Suprapubic skin (tissue), 3 donors: ENCODE data around the gene PIK3R1.

Experiments used
- EP300 ChIP-seq: sonication (generic); formaldehyde crosslinking; IDR thresholded peaks from one replicate; pipeline ENCODE4 v1.6.1; 2017; ENCODE audit warnings: antibody characterized with exemption
- POLR2A ChIP-seq, 2 donors: fragments of 450-650 bp; IDR thresholded peaks; one replicate each; pipeline ENCODE4 v1.6.1; 2017; ENCODE audit warnings: antibody characterized with exemption in 2 of 2, mild to moderate bottlenecking in 2 of 2, moderate library complexity in 2 of 2
- TF ChIP-seq, protein P1 (sequence below), 2 donors: fragments of 200-600 bp in 1 of 2; fragments of 450-650 bp in 1 of 2; sonication (generic) in 1 of 2; IDR thresholded peaks; one replicate each; pipeline ENCODE4 v1.5.1; 2016 to 2019; ENCODE audit warnings: antibody characterized with exemption in 2 of 2, mild to moderate bottlenecking in 1 of 2, moderate library complexity in 1 of 2

DNA sequence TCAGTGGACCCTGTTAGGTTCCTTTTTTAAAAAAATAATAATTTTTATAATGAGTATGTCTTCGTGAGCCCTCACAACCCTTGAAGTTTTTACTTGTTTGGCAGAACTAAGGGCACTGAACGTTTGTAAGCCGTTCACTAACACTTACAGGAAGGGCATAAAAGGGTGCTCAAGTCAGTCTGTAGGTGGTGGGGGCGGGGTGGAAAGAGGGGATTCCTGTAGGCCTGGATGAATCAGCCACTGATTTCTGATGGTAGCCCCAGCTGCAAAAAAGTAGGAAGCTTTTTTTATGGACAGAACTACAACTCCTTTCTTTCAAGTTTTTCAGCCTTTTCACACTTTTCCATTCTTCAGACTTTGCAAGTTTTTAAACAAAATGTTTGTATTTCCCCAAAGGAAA is 35.8 kb downstream of the PIK3R1 start:
- TF ChIP-seq, protein P1, sequence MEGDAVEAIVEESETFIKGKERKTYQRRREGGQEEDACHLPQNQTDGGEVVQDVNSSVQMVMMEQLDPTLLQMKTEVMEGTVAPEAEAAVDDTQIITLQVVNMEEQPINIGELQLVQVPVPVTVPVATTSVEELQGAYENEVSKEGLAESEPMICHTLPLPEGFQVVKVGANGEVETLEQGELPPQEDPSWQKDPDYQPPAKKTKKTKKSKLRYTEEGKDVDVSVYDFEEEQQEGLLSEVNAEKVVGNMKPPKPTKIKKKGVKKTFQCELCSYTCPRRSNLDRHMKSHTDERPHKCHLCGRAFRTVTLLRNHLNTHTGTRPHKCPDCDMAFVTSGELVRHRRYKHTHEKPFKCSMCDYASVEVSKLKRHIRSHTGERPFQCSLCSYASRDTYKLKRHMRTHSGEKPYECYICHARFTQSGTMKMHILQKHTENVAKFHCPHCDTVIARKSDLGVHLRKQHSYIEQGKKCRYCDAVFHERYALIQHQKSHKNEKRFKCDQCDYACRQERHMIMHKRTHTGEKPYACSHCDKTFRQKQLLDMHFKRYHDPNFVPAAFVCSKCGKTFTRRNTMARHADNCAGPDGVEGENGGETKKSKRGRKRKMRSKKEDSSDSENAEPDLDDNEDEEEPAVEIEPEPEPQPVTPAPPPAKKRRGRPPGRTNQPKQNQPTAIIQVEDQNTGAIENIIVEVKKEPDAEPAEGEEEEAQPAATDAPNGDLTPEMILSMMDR (IDR thresholded peaks at IDR 0.05) = no peak
- TF ChIP-seq POLR2A (IDR thresholded peaks at IDR 0.05) (no peak), EP300 (no peak)
